NCI-H2029 treated with DMSO at 0.1 percent for 48 hours (cell line): ENCODE measurements around the gene TUBGCP2.
"Not testable (repeated sequence)": the region's sequence is repeated elsewhere in the genome, so short reads cannot be mapped to it uniquely, and the experiment has no call there.

Experiments used
- DNase-seq: peaks from one replicate; lab custom pipeline; 2025; lab: John Stamatoyannopoulos, UW

TUBGCP2 gene

DNA sequence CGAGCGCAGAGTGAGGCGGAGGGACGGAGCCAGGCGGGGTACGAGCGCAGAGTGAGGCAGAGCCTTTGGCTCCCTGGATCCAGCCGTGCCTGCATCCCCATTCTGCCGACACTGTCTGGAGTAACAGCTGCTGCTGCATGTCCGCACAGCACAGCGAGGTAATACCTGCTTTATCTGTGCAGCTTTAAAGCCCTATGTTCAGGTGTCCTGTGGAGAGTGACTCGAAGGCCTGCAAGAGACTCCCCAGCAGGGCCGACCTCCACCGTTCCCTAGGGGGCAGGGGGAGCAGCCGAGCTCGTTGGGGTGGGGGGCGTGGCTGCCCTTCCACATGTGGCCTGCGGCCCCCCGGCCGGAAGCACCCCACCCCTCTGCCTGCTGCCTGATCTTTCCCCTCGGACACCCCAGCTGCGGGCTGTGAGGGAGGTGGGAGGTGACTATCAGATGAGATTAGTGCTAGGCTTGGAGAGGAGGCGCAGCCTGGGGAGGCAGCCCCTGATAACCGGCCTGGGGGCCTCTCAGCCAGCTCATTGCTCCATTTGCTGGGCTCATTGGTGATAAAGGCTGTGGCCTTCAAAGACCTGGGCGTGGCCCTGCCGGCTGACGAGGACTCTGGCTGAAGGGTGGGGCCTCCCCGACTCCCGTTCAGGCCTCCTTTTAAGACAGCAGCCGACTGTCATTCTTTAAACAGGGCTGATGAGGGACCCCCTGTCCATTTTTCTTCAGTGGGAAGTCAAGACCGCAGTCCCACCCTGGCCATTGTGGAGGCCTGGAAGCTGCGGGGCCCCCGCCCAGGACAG, 63.0 kb downstream of the TUBGCP2 start:
- DNase-seq, result no peak

DNA sequence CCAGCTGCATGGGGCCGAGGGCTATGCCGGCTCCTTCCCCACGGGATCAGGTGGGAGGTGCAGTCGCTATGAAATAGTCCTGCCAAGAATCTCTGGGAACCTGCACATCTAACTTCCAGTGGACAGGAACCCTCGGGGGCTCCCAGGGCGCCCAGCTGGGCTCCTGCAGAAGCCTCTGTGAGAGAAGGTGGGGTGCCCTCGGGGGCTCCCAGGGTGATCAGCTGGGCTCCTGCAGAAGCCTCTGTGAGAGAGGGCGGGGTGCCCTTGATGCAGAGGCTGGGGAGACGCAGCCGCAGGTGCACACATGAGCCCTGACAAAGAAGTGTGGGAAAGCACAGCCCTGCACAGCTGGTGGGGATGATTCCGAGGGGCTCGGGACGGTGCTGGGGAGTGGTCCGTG, 65.1 kb downstream of the TUBGCP2 start:
- no peak for DNase-seq

DNA sequence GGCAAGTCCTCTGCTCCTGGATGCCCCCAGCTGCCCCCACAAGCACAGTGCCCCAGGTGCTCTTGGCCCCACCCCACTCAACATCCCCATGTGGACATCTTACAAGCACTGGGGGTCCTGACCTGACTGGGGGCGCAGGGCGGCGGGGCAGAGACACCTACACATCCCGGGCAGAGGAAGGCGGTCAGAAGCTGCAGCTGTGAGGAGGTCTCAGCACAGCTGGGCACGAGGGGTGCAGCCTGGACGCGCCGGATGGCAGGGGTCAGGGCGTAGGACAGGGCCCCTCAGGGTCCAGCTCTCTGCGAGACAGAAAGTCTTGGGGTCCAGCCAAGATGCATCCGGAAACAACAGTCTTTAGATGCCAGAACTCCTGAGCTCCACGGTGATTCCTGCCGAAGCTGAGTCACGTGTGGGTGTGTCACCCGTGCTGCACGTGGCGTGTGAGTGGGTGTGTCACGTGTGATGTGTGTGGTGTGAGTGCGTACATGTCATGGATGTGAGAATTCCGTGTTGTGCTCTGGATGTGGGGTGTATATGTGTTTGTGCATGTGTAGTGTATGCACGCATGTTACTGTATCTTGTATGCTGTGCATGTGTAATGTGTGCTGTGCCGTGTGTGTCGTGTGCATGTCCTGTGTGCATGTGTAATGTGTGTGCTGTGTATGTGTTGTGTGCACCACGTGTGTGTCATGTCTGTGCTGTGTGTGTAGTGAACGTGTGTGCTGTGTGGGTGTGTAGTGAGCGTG, 65.9 kb downstream of the TUBGCP2 start:
- no peak for DNase-seq

DNA sequence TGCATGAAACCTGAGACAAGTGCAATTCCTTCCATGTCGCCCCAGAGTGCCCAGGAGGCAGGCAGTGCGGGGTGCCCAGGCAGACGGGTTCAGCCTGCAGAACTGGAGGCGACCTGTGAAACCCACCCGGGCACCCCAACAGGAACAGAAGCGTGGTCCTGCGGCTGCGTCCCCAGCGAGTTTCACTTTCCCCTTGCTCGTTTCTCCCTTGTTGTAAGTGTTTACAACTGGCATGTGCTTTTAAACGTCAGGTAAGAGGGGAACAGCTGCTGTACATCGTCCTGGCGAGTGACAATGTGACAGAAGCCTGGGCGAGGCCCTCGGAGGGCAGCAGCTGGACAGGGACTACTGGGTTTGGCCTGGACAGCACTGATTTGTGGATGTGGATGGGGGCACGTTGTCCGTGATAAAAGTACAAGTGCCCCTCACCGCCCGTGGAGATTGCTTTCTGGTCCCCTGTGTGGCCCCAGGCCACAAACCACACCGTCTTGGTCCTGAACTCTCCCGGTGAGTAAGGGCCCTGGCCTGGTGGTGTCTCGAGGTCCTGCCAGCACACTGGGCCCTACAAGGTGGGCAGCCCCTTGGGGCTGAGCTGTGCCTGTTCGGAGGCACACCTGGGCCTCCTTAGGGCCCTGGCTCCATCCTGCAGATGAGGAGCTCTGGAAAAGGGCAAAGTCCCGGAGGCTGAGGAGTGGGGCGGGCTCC, 67.0 kb downstream of the TUBGCP2 start:
- no peak for DNase-seq

DNA sequence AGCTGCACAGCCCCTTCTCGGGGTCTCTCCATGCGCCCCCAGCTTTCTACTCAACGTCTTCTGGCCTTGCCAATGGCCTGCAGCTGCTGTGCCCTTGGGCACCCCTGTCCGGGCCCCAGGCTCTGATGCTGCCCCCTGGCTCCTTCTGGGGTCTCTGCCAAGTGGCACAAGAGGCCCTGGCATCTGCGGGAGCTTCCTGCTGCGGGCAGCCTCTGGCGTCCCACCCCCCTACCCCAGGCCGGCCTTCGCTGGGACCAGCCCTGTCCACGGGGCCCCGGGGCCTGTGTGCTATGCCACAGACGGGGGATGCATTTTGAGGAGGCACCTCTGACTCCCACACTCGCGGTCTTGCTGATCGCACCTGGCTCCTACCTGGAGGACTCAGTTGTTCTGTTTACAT, 68.7 kb downstream of the TUBGCP2 start:
- DNase-seq, result no peak

DNA sequence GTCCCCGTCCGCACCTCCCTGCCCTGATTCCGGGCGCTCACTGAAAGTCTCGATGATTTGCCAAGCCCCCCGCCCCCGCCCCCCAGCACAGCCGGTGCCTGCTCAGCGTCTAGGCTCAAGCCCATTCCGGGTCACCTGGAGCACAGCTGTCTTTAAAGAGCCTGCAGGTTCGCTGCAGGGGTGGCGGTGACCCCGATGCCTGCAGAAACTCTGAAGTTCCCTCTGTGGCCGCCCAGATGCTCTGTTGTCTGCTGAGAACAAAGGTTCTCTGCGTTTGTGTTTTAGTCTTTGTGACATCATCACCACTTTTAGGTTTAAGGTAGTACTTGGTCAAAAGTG, 70.2 kb downstream of the TUBGCP2 start:
- DNase-seq, result no peak

DNA sequence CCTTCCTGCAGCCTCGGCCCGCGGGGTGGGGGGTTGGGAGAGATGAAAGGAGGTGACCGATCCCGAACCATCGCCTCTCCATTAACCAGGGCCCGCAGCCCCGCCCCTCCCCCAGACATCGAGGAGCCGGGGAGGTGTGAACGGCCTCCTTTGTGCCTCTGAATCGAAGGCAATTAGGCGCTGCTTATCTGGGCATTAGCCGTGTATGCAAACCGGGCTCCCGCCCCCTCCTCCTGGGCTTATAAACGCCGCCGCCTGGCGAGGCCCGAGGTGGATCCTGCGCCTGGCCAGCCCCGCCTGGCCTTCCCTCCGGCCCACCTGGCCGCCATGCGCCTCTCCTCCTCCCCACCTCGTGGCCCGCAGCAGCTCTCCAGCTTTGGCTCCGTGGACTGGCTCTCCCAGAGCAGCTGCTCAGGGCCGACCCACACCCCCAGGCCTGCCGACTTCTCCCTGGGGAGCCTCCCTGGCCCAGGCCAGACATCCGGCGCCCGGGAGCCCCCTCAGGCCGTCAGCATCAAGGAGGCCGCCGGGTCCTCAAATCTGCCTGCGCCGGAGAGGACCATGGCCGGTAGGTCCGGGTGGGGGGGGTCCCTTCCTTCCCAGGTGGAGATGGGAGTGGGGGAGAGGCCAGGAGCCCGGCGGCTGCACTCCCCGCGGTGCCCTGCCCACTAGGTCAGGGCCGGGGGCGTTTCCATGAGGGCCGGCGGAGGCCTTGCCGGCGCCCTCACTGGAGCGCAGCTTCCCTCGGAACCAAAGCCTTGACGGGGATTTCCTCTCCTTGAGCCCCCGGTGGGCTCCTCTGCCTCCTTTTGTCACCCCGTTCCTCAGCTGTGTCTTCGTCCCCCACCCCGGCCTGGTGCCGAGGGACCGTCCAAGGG, 70.8 kb downstream of the TUBGCP2 start, which contains the start of gene VENTX:
VENTX (plus strand) TSS at position 268 of the 878 bp plus-strand sequence; CDS start at position 328, 60 bp downstream.
- no peak for DNase-seq

DNA sequence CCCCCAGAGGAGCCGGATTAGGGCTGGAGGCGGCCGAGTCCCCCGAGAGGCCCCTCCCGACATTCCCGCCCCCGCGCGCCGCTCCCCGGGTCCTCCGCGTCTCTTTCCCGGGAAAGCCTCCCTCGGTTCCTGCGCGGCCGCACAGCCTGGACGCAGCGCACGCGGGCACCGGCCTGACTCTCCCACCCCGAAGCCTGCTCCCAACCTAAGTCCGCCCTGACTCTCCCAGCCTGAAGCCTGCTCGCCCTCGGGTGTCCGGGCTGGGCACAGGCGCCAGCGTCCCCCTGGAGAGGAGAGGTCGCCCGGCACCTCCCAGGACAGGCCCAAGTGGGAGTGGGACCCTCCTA, 71.5 kb downstream of the TUBGCP2 start:
- DNase-seq, result no peak

DNA sequence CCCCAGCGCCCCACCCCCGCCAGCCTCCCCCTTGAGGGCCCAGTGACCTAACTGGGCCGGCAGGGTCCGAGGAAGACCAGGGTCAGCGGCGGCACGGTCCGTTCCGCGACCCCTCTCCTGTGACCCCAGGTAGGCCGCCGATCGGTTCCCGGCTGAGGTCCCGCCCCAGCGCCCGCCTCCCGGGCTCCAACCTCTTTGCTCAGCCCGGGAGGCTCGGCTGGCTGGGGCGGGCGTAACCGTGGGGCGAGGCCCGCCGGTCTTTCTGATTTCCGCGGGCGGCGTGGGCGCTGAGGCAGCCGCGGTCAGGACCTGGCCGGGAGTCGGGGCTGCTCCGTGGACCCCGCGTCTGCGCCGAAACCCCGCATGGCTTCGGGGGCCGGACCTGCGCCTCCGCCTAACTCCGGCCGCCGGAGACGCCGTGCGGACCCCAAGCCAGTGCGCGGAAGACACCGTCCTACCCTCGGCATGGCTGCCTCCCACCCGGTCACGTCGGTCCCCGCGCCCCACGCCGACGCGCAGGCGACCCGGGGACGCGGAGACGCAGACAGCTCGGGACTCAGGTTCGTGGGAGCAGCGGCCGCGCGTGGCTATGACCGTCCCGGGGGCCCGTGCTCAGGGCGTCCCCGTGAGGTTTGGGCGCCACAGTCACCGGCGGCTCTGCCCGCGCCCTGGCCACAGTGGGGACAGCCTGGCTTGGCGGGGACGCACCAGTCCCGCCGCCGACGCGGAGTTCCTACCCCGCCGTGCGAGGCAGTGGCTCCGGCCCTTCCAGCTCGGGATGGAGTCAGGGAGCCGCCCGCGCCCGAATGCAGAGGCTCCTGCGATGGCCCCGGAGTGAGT, 72.1 kb downstream of the TUBGCP2 start:
- DNase-seq, result no peak

DNA sequence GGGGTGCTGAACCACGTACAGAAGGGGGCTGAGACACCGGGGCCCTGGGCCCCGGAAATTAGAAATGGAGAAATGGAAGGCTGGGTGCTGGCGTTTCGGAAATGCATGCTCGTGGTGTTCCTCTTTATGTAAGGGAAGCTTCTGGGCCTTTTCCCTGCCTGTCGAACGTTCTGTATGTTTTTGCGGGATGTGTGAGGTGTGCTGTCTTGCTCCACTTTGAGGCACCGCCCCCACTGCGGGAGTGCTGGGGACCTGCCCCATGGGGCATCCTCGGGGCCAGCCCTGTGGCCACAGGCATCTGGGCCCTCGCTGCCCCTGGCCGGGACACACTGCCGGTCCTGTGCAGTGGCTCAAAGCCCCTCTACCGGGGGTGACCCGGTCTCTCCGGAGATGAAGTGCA, 72.7 kb downstream of the TUBGCP2 start:
- no peak for DNase-seq

DNA sequence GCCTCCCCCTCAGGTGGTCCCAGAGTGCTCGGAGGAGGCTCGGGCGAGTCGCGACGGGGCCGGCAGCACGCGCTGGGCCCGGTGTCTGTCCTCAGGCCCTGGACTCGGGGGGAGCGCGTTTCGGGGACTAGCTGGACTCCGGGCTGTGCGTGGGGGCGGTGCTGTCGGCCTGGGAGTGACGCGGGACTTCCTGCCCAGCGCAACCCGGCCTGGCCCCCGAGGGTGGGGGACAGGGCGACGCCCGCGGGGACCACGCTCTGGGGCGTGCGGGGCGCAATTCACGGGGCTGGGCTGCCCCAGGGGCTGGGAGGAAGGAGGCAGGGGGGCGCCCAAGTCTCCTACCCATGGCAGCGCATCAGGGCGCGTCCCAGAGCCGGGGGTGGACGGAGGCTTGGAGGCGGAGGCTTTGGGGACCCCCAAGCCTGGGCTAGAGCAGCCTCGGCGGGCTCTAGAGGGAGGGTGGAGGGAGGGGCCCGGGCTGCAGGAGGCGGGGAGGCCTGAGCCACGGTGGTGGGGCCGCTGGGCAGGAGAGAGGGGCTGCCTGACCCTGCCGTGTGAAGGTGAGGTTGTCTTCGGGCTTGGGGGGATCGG, 73.3 kb downstream of the TUBGCP2 start:
- no peak for DNase-seq

DNA sequence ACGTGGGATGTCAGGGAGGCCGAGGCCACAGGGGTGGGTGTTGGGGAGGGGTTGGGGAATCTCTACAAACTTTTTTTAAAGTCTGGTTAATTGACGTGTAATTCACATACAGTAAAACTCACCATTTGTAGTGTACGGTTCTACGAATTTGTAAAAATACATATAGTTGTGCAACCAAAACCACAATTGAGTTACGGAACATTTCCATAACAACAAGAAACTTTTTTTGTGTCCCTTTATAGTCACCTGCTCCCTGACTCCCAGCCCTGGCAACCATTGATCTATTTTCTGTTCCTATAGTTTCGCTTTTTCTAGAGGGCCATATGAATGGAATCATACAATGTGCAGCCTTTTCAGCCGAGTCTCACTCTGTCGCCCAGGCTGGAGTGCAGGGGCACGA, 73.9 kb downstream of the TUBGCP2 start:
- not testable (repeated sequence) for DNase-seq

DNA sequence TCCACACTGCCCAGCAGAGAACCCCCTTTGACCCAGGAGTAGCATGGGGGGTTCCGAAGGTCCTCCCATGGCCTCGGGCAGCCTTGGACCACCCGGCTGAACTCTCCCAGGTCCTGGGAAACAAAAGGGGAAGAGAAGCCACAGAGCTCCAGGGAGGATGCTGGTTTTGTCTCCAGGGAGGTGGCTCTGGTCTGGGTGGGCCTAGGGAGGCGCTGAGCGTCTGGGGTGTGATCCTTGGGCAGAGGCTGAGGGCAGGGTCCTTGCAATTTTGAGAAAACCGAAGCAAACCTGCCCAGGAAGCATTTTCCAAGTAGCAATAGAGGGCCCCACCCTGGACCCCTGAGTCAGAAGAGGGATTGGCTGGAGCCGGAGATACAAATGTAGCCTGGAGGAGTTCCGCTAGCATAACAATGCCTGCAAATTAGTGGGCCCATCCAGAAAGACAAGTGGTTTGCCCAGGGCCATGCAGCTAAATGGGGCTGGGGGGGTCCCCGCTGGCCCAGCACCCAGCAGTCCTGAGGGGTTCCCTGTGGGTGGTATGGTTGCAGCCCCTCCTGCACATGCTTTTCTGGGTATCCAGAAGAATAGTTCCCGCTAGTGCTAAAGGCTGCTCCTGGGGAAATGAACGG, 76.6 kb downstream of the TUBGCP2 start:
- no peak for DNase-seq

DNA sequence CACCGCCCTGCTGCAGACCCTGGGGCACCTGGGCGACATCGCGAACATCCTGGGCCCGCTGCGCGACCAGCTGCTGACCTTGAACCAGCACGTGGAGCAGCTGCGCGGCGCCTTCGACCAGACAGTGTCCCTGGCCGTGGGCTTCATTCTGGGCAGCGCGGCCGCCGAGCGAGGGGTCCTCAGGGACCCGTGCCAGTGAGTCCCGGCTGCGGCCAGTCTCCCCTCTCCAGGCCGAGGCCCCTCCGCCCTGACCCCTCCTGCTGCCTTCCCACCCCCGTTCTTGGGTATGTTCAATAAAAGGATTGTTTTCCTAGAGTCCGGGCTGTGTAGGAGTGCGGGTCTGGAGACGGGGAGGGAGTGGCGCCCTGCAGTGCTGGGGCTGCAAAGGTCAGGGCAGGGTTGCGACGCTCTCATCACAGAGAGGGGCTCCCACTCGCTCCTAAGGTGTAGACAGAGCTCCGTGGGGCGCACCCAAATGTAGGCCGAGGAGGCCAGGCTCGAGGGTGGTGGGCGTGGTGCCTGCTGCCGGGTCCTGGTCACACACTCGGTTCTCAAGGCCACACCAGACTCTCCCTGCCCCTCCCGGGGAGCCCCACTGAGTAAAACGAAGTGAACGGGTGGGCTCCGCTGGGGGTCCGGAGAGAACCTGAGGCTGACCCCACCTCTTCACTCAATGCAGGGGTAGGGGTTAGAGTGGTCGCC, 77.3 kb downstream of the TUBGCP2 start:
- no peak for DNase-seq

DNA sequence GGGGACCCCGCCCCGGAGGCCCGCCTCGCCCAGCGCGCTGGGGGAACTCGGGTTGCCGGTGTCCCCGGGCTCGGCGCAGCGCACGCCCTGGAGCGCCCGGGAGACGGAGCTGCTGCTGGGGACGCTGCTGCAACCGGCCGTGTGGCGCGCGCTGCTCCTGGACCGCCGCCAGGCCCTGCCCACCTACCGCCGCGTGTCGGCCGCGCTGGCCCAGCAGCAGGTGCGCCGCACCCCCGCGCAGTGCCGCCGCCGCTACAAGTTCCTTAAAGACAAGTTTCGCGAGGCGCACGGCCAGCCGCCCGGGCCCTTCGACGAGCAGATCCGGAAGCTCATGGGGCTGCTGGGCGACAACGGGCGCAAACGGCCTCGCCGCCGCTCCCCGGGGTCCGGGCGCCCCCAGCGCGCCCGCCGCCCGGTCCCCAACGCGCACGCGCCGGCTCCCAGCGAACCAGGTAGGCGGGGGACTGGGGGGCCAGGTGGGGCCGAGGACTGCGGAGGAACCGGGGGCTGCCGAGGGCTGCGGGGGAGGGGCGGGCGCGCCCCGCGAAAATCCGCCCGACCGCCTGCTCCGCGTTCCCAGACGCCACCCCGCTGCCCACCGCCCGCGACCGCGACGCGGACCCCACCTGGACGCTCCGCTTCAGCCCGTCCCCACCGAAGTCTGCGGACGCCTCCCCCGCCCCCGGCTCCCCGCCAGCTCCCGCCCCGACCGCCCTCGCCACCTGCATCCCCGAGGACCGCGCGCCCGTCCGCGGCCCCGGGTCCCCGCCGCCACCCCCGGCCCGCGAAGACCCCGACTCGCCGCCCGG, 78.1 kb downstream of the TUBGCP2 start:
- no peak for DNase-seq

DNA sequence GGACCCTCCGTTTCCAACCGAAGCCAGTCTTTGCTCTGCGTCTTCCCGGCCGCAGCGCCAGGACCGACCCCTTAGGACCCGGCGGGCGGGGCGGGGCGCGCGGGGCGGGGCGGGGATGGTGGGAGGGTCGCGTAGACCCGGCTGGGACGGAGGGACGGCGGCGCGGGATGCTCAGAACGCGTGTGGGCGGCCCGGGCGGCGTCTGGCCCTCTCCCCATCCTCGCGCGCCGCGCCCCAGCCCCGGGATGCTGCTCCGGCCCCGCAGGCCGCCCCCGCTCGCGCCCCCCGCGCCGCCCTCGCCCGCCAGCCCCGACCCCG, 78.7 kb downstream of the TUBGCP2 start, which contains the start of gene UTF1:
UTF1 (plus strand) TSS at position 174 of the 318 bp plus-strand sequence; CDS start at position 246, 72 bp downstream.
- DNase-seq, result no peak

DNA sequence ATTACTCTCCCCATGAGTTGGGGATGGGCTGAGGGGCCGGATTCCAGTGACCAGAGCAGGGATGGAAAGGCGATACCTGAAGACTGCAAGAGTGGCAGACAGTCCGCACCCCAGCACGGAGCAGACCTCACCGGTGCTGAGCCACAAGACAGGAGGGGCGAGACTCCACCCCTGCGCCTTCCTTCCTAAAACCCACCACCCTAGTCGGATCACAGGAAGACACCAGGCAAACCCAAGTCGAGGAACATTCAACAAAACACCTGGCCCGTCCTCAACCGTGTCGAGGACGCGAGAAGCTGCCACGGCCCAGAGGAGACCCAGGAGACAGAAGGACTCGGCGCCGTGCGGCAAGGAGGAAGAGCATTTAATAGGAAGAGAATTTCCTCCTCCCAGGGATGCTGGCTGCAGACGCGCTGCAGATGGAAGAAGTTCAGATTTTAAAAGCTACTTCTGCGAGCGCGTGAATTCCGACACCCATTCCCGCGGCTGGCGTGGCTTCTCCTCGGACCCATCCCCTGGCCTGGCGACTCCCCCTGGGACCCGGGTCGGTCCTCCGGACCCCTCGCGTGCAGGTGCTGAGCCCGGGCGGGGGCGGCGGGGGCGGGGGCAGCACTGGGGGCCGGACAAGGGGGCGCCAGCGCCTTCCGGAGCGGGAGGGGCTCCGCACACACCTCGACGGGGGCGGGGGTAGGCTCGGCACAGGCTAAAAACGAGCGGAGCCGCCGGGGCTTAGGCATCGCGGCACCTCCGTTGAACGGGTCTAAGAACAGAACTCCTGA, 79.2 kb downstream of the TUBGCP2 start:
- no peak for DNase-seq
